B cell (primary cell): ENCODE data around the gene RASSF4. TPM values are rescaled to one million over a fixed set of nuclear protein-coding genes. Genes with fewer than 3 reads are reported as not detected.

Experiments used
- ATAC-seq: fragments of 200-7000 bp; cut with Tn5 transposase; one replicate; pipeline ENCODE4 v1.10.0; 2021; ENCODE audit warnings: low read depth, mild to moderate bottlenecking, moderate number of reproducible peaks, moderate library complexity
- CTCF ChIA-PET: fragments of 350-600 bp; sonication (Branson Sonifier 250); formaldehyde crosslinking; loops from one replicate; lab custom pipeline; 2021; ENCODE audit warnings: antibody characterized with exemption, inconsistent platforms; lab: Charles Lee
- POLR2A ChIA-PET: fragments of 350-600 bp; sonication (Branson Sonifier 250); formaldehyde crosslinking; loops from one replicate; lab custom pipeline; 2021; ENCODE audit warnings: antibody characterized with exemption; lab: Charles Lee
- DNase-seq: peaks from one replicate; pipeline ENCODE4 v3.0.0; 2013
- H2AFZ ChIP-seq: 2 replicates; pipeline ENCODE4 v1.6.1; 2012; ENCODE audit warnings: mild to moderate bottlenecking, low read depth, low read length; ENCODE audit not compliant: insufficient read depth, poor library complexity, severe bottlenecking
- H3K27ac ChIP-seq, 2 donors: 1 replicate in 1 of 2; 2 replicates in 1 of 2; pipeline ENCODE4 v1.5.1; 2012 to 2013; ENCODE audit warnings: low read length in 2 of 2, mild to moderate bottlenecking in 2 of 2, moderate library complexity in 1 of 2
- H3K27me3 ChIP-seq, 4 experiments: fragments of 200-600 bp in 1 of 4; sonication (generic) in 1 of 4; replicated peaks in 1 of 4; 1 replicate in 2 of 4; 2 replicates in 2 of 4; pipeline versions ENCODE4 v1.6.1 to v1.7.0; 2013 to 2016; ENCODE audit warnings: low read length in 3 of 4, mild to moderate bottlenecking in 2 of 4, mixed read lengths in 1 of 4, moderate library complexity in 1 of 4; ENCODE audit not compliant: insufficient read depth in 4 of 4, control insufficient read depth in 3 of 4; ENCODE audit errors: control extremely low read depth in 1 of 4
- H3K36me3 ChIP-seq, 2 experiments: replicated peaks in 1 of 2; 1 replicate in 1 of 2; 2 replicates in 1 of 2; pipeline versions ENCODE4 v1.6.1 to v1.7.1; 2013; ENCODE audit warnings: low read length in 1 of 2; ENCODE audit not compliant: insufficient read depth in 2 of 2, control insufficient read depth in 1 of 2; ENCODE audit errors: control extremely low read depth in 1 of 2, extremely low read depth in 1 of 2
- H3K4me1 ChIP-seq, 2 donors: fragments of 200-600 bp in 1 of 2; sonication (generic) in 1 of 2; 1 replicate in 1 of 2; 2 replicates in 1 of 2; pipeline versions ENCODE4 v1.5.1 to v1.6.1; 2013 to 2017; ENCODE audit warnings: low read length in 2 of 2; ENCODE audit not compliant: control insufficient read depth in 2 of 2, insufficient read depth in 2 of 2
- H3K4me2 ChIP-seq: replicated peaks from 2 replicates; pipeline ENCODE3; 2012; ENCODE audit warnings: mild to moderate bottlenecking, low read depth, low read length; ENCODE audit not compliant: poor library complexity, severe bottlenecking
- H3K4me3 ChIP-seq, 5 experiments: fragments of 200-600 bp in 1 of 5; sonication (generic) in 1 of 5; 1 replicate in 3 of 5; 2 replicates in 2 of 5; pipeline versions ENCODE4 v1.5.1 to v1.7.0; 2011 to 2016; ENCODE audit warnings: low read length in 4 of 5, mild to moderate bottlenecking in 4 of 5, low read depth in 2 of 5, control low read depth in 1 of 5, moderate library complexity in 1 of 5; ENCODE audit not compliant: insufficient read depth in 1 of 5; ENCODE audit errors: control extremely low read depth in 1 of 5, extremely low read depth in 1 of 5
- H3K79me2 ChIP-seq: fragments of 200-600 bp; sonication (generic); one replicate; pipeline ENCODE4 v1.6.0; 2016; ENCODE audit warnings: low read length; ENCODE audit not compliant: control insufficient read depth, insufficient read depth
- H3K9ac ChIP-seq: fragments of 200-600 bp; sonication (generic); 2 replicates; pipeline ENCODE4 v1.6.1; 2017; ENCODE audit warnings: mild to moderate bottlenecking, low read length, moderate library complexity
- H3K9me3 ChIP-seq, 3 donors: one replicate each; pipeline versions ENCODE4 v1.6.1 to v1.7.1; 2013; ENCODE audit warnings: low read length in 2 of 3; ENCODE audit not compliant: control insufficient read depth in 2 of 3, insufficient read depth in 1 of 3; ENCODE audit errors: control extremely low read depth in 1 of 3
- H4K20me1 ChIP-seq: 2 replicates; pipeline ENCODE4 v1.6.0; 2012; ENCODE audit warnings: mild to moderate bottlenecking, low read length; ENCODE audit not compliant: insufficient read depth, control insufficient read depth, poor library complexity, severe bottlenecking
- H3K27ac Mint-ChIP-seq: one replicate; pipeline ENCODE4 v1.8.0; 2021; ENCODE audit warnings: mixed read lengths
- H3K27me3 Mint-ChIP-seq: one replicate; pipeline ENCODE4 v1.8.0; 2021; ENCODE audit warnings: mixed read lengths
- H3K4me1 Mint-ChIP-seq: one replicate; pipeline ENCODE4 v1.8.0; 2021; ENCODE audit warnings: mixed read lengths
- H3K4me3 Mint-ChIP-seq: one replicate; pipeline ENCODE4 v1.8.0; 2021; ENCODE audit warnings: mixed read lengths
- H3K9me3 Mint-ChIP-seq: one replicate; pipeline ENCODE4 v1.8.0; 2022; ENCODE audit warnings: mixed read lengths; ENCODE audit not compliant: insufficient read depth
- CTCF ChIP-seq: fragments of 200-600 bp; IDR thresholded peaks from one replicate; pipeline ENCODE4 v1.8.0; 2022; ENCODE audit warnings: antibody characterized with exemption, mild to moderate bottlenecking
- EZH2 ChIP-seq: IDR thresholded peaks from 2 replicates; pipeline ENCODE4 v1.6.1; 2012; ENCODE audit warnings: borderline replicate concordance, low read depth, mild to moderate bottlenecking, moderate library complexity, low read length; ENCODE audit not compliant: insufficient read depth, poor library complexity, severe bottlenecking
- WGBS: methylation state at CpG from one replicate; pipeline ENCODE4 v1.1.5; 2013; ENCODE audit warnings: missing lambda C conversion rate; ENCODE audit not compliant: insufficient coverage; 5-methylcytosine and 5-hydroxymethylcytosine counted together
- intact Hi-C: fragments of 100-400 bp; cut with micrococcal nuclease; formaldehyde crosslinking; loops from one replicate; pipeline ENCODE4 v1.10.0; 2022
- polyA plus RNA-seq: library from polyadenylated mRNA; depleted of rRNA; stranded (reverse); fragments of >200 nt; gene quantifications from 2 replicates; pipeline ENCODE4 v1.2.3, GENCODE V29; 2012
- total RNA-seq, 2 donors: library from RNA; stranded (reverse); fragments of 120-200 nt in 1 of 2; gene quantifications; 1 replicate in 1 of 2; 2 replicates in 1 of 2; pipeline versions ENCODE4 v1.2.3 to v1.2.4, GENCODE V29; 2013 to 2022

Gene RASSF4
- total and polyA plus RNA-seq, 2 donors (not counting 1 experiment from before 2014, with no cell fraction given), result 1.9 to 2.6 TPM

- H3K4me1 Mint-ChIP-seq, result no peaks in the 10 kb centered on the region
- WGBS, result 94% methylated on average over 9 of the region's 9 CpGs
- ChIA-PET POLR2A (no interaction called here), CTCF (interaction anchor here (9.0 kb wide), 1 partner anchor 50 kb away, joined by 93 read pairs; no protein-coding TSS in a partner anchor)
- no peaks in the 10 kb centered on the region for H3K27me3 ChIP-seq
- intact Hi-C loops, result no loop called here
- no peak overlapping the region for H3K27ac Mint-ChIP-seq
- no peak overlapping the region for H3K27ac ChIP-seq
- no peak overlapping the region for H2AFZ ChIP-seq
- no peaks in the 10 kb centered on the region for H3K9me3 Mint-ChIP-seq
- no peak overlapping the region for H3K4me3 ChIP-seq
- no peak overlapping the region for H3K4me2 ChIP-seq
- DNase-seq (no peak), ATAC-seq (no peak)
- H3K36me3 ChIP-seq, result no peaks in the 10 kb centered on the region
- H3K9ac ChIP-seq, result no peak overlapping the region
- H3K79me2 ChIP-seq, result no peaks in the 10 kb centered on the region
- TF ChIP-seq EZH2, result no peak
- TF ChIP-seq CTCF, result no peak
- H3K9me3 ChIP-seq, result no peaks in the 10 kb centered on the region
- no peaks in the 10 kb centered on the region for H3K27me3 Mint-ChIP-seq
- no peaks in the 10 kb centered on the region for H4K20me1 ChIP-seq
- H3K4me3 Mint-ChIP-seq, result no peak overlapping the region
- peaks cover 0 to 8% of the 10 kb centered on the region in 2 donors for H3K4me1 ChIP-seq
Observed at GRCh38 chr10:44982496-44982895, 22.9 kb downstream of the RASSF4 start.

GRCh38 chr10:44983066-44983894 is 23.7 kb downstream of the RASSF4 start:
- CTCF ChIA-PET, result interaction anchor here (9.0 kb wide), 1 partner anchor 50 kb away, joined by 93 read pairs; no protein-coding TSS in a partner anchor
- H3K27ac Mint-ChIP-seq, result no peak overlapping the region
- DNase-seq, result no peak

More at GRCh38 chr10:44983066-44983894, 23.7 kb downstream of the RASSF4 start:
- Mint-ChIP-seq H3K9me3 (no peaks in the 10 kb centered on the region), H3K4me1 (no peaks in the 10 kb centered on the region), H3K4me3 (no peak overlapping the region), H3K27me3 (peaks cover under 1% of the 10 kb centered on the region)
- Histone ChIP-seq H4K20me1 (no peaks in the 10 kb centered on the region), H3K4me3 (no peak overlapping the region), H3K4me2 (no peak overlapping the region), H3K9me3 (no peaks in the 10 kb centered on the region), H3K9ac (no peak overlapping the region), H3K27ac (no peak overlapping the region), H3K79me2 (no peaks in the 10 kb centered on the region), H2AFZ (no peak overlapping the region), H3K4me1 (peaks cover 0 to 6% of the 10 kb centered on the region in 2 donors), H3K36me3 (no peaks in the 10 kb centered on the region), H3K27me3 (no peaks in the 10 kb centered on the region)
- POLR2A ChIA-PET, result no interaction called here
- TF ChIP-seq CTCF, result no peak
- no peak for TF ChIP-seq EZH2
- intact Hi-C loops, result no loop called here
- no peak for ATAC-seq
- 97% methylated on average over 13 of the region's 13 CpGs for WGBS
